GM21390 (cell line): ENCODE measurements around the gene RPH3AL.

Experiments
- ATAC-seq: cut with Tn5 transposase; IDR thresholded peaks from one replicate; pipeline ENCODE4 v1.9.1; 2021; ENCODE audit not compliant: unreplicated experiment

RPH3AL gene

GRCh38 chr17:266219-266618, 86.4 kb downstream of the RPH3AL start:
- no peak for ATAC-seq

- ATAC-seq: no peak
These were observed 86.9 kb downstream of the RPH3AL start for GRCh38 chr17:265718-266117.

- no peak for ATAC-seq
These were observed 88.8 kb downstream of the RPH3AL start for GRCh38 chr17:263773-264172.

GRCh38 chr17:263271-263670, 89.3 kb downstream of the RPH3AL start:
- ATAC-seq: no peak

GRCh38 chr17:261635-262034, 91.0 kb downstream of the RPH3AL start:
- ATAC-seq: no peak

- no peak for ATAC-seq
These were observed 91.7 kb downstream of the RPH3AL start for GRCh38 chr17:260944-261343.

- no peak for ATAC-seq
These were observed 92.4 kb downstream of the RPH3AL start for GRCh38 chr17:260031-260791.

- ATAC-seq: no peak
These were observed 93.1 kb downstream of the RPH3AL start for GRCh38 chr17:259341-259976.

GRCh38 chr17:258906-259305, 93.7 kb downstream of the RPH3AL start:
- no peak for ATAC-seq

- ATAC-seq: no peak
These were observed 94.4 kb downstream of the RPH3AL start for GRCh38 chr17:258045-258734.

- ATAC-seq: no peak
These were observed 99.3 kb downstream of the RPH3AL start for GRCh38 chr17:253091-253846.

GRCh38 chr17:252456-252855, 100.2 kb downstream of the RPH3AL start:
- ATAC-seq: no peak

GRCh38 chr17:251531-251930, 101.1 kb downstream of the RPH3AL start:
- no peak for ATAC-seq

- ATAC-seq: no peak
These were observed 101.9 kb downstream of the RPH3AL start for GRCh38 chr17:250487-251300.

- no peak for ATAC-seq
These were observed 103.2 kb downstream of the RPH3AL start for GRCh38 chr17:249236-249993.

- no peak for ATAC-seq
These were observed 104.0 kb downstream of the RPH3AL start for GRCh38 chr17:248337-249235.

- ATAC-seq: no peak
These were observed 104.8 kb downstream of the RPH3AL start for GRCh38 chr17:247767-248166.

GRCh38 chr17:246851-247421, 105.7 kb downstream of the RPH3AL start:
- no peak for ATAC-seq
